Endothelial cell of umbilical vein (primary cell): ENCODE measurements around the gene SLC6A9.

Experiments
- CTCF ChIP-seq, 2 donors: IDR thresholded peaks; 1 replicate in 1 of 2; 2 replicates in 1 of 2; pipeline ENCODE4 v1.5.1; 2011; ENCODE audit warnings: low read length in 2 of 2, mild to moderate bottlenecking in 2 of 2, moderate library complexity in 2 of 2, control low read depth in 1 of 2, inconsistent platforms in 1 of 2, low read depth in 1 of 2; ENCODE audit not compliant: insufficient read depth in 1 of 2; ENCODE audit errors: extremely low read depth in 1 of 2
- EZH2 ChIP-seq: IDR thresholded peaks from 2 replicates; pipeline ENCODE4 v1.6.1; 2012; ENCODE audit warnings: borderline replicate concordance, low read depth, mild to moderate bottlenecking, moderate library complexity, low read length, inconsistent platforms; ENCODE audit not compliant: severe bottlenecking
- POLR2AphosphoS5 ChIP-seq: IDR thresholded peaks from 2 replicates; pipeline ENCODE4 v1.6.1; 2012; ENCODE audit warnings: low read depth, mild to moderate bottlenecking, control low read depth, low read length, moderate library complexity; ENCODE audit not compliant: insufficient read depth

- peak in 1 of 2 donors; percentile 26 for TF ChIP-seq CTCF (IDR thresholded peaks at IDR 0.05; ENCODE audit: extremely low read depth in 1 of 2, insufficient read depth in 1 of 2, low read depth in 1 of 2, low read length in 2 of 2)
- TF ChIP-seq EZH2: no peak
- no peak for TF ChIP-seq POLR2AphosphoS5
Observed at GRCh38 chr1:44002606-44003157, 28.6 kb downstream of the SLC6A9 start.
